GM12891 (cell line): ENCODE measurements around the gene MIOX.

Experiments used
- POLR2AphosphoS5 ChIP-seq: IDR thresholded peaks from 2 replicates; pipeline ENCODE4 v1.6.1; 2011; ENCODE audit warnings: low read depth, low read length, control low read depth
- TAF1 ChIP-seq: IDR thresholded peaks from 2 replicates; pipeline ENCODE4 v1.6.1; 2011; ENCODE audit warnings: low read depth, low read length, control low read depth

- TF ChIP-seq POLR2AphosphoS5, result no peak
- no peak for TF ChIP-seq TAF1
Measured at GRCh38 chr22:50503475-50504145, 17.0 kb downstream of the MIOX start.
